ENCODE results near the gene NKTR.
"Not testable (repeated sequence)": the region's sequence is repeated elsewhere in the genome, so short reads cannot be mapped to it uniquely, and the experiment has no call there.

NKTR gene

GRCh38 chr3:42600111-42600957, at the start of gene NKTR:
NKTR (plus strand) TSS chr3:42600686; CDS start chr3:42601007, 321 bp downstream.
- peak; percentile 94 for DNase-seq (ENCODE audit: low read depth)

GRCh38 chr3:42552830-42553229, 47.7 kb upstream of the NKTR start:
- no peak for DNase-seq (ENCODE audit: low read depth)

- no peak for DNase-seq (ENCODE audit: low read depth)
Measured at GRCh38 chr3:42556089-42556632, 44.3 kb upstream of the NKTR start.

- DNase-seq (ENCODE audit: low read depth) = not testable (repeated sequence)
Measured at GRCh38 chr3:42556817-42557216, 43.7 kb upstream of the NKTR start.

GRCh38 chr3:42557854-42558253, 42.6 kb upstream of the NKTR start:
- no peak for DNase-seq (ENCODE audit: low read depth)

- DNase-seq (ENCODE audit: low read depth) = no peak
Measured at GRCh38 chr3:42562047-42562907, 38.2 kb upstream of the NKTR start.

GRCh38 chr3:42569593-42570142, 30.8 kb upstream of the NKTR start:
- no peak for DNase-seq (ENCODE audit: low read depth)

- peak; percentile 5 for DNase-seq (ENCODE audit: low read depth)
Measured at GRCh38 chr3:42572278-42572677, 28.2 kb upstream of the NKTR start.

- DNase-seq (ENCODE audit: low read depth) = no peak
Measured at GRCh38 chr3:42575137-42575741, 25.2 kb upstream of the NKTR start.

GRCh38 chr3:42578054-42578453, 22.4 kb upstream of the NKTR start:
- DNase-seq (ENCODE audit: low read depth) = no peak

GRCh38 chr3:42579346-42579745, 21.1 kb upstream of the NKTR start:
- not testable (repeated sequence) for DNase-seq (ENCODE audit: low read depth)

GRCh38 chr3:42581400-42581708, 19.1 kb upstream of the NKTR start:
- DNase-seq (ENCODE audit: low read depth) = no peak

GRCh38 chr3:42581709-42582473, 18.6 kb upstream of the NKTR start, which contains the start of gene SEC22C:
SEC22C (minus strand) TSS chr3:42581967; CDS start chr3:42569046, 12,921 bp downstream.
- DNase-seq (ENCODE audit: low read depth) = peak; percentile 84

- DNase-seq (ENCODE audit: low read depth) = no peak
Measured at GRCh38 chr3:42582474-42583070, 17.9 kb upstream of the NKTR start.

GRCh38 chr3:42588625-42589024, 11.9 kb upstream of the NKTR start:
- DNase-seq (ENCODE audit: low read depth) = no peak

GRCh38 chr3:42589382-42590109, 10.9 kb upstream of the NKTR start:
- no peak for DNase-seq (ENCODE audit: low read depth)

GRCh38 chr3:42590989-42591756, 9.3 kb upstream of the NKTR start:
- no peak for DNase-seq (ENCODE audit: low read depth)

- DNase-seq (ENCODE audit: low read depth) = no peak
Measured at GRCh38 chr3:42591811-42592210, 8.7 kb upstream of the NKTR start.

GRCh38 chr3:42593635-42594034, 6.9 kb upstream of the NKTR start:
- DNase-seq (ENCODE audit: low read depth) = no peak
